DMS 273 treated with DMSO at 0.1 percent for 48 hours (cell line): Measurements from ENCODE around the gene NEK11.
A peak's percentile ranks its signal among the peaks of the same experiment; 100 is the strongest.

ENCODE experiments used
- DNase-seq: peaks from one replicate; lab custom pipeline; 2025; lab: John Stamatoyannopoulos, UW

Gene NEK11

DNA sequence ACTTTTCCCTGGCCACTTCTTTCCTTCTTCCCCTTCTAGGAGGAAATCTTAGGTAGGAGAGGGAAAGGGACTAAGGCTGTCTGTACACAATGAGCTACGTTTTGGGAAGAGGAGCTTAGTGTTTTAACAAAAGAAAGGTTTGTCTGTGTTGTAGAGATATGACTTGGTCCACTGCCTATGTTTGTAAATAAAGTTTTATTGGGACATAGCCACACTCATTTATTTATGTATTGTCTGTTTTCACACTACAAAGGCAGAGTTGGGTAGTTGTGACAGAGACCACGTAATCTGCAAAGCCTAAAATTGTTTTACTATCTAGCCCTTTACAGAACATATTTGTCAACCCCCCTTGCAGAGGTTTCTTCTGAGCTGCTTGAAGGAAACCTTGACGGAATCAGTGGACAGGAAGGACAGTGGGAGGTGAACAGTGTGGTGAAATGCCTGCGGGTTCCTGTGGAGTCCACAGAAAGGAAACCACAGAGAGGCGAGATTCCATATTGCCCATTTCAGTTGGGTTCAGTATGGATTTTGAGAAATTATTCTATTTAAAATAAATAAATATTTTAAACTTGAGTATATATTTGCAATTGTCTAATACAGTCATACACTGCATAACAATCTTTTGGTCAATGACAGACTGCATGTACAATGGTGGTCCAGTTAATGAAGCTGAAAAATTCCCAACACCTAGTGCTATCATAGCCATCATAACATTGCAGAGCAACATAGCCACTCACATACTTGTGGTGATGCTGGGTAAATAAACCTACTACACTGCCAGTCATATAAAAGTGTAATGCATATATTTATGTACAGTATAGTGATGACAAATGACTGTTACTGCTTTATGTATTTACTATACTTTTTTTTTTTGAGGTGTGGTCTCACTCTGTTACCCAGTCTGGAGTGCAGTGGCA lies 197.0 kb downstream of the NEK11 start:
- no peak for DNase-seq

GRCh38 chr3:131224886-131225550 lies 198.3 kb downstream of the NEK11 start:
- no peak for DNase-seq

- DNase-seq = no peak
Observed at GRCh38 chr3:131228522-131228921, 201.8 kb downstream of the NEK11 start.

GRCh38 chr3:131231710-131232389 lies 205.2 kb downstream of the NEK11 start:
- DNase-seq = peak; percentile 21

DNA sequence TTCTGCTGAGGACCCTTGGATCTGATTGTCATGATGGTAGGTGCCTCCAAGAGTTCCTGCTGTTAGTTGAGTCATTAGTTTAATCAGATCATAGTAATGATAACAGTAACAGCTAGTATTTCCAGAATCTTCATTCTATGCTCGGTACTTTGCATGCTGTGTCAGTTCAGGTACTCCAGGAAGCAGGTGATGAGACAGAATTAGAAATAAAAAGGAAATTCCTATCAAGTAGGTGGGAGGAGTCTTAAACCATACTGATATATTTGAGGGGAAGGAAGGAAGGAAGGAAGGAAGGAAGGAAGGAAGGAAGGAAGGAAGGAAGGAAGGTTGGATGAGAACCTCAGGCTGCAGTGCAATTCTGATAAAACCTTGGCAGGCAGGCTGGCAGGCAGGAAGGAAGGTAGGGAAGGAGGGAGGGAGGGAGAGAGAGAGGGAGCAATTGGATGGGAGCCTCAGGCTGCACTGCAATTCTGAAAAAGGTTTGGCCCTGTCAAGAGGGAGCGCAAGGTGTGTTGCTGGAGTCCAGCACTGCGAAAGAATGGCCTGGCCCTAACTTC lies 206.1 kb downstream of the NEK11 start:
- no peak for DNase-seq

GRCh38 chr3:131233900-131234668 lies 207.4 kb downstream of the NEK11 start:
- no peak for DNase-seq

- DNase-seq = no peak
Observed at GRCh38 chr3:131236421-131236820, 209.7 kb downstream of the NEK11 start.

DNA sequence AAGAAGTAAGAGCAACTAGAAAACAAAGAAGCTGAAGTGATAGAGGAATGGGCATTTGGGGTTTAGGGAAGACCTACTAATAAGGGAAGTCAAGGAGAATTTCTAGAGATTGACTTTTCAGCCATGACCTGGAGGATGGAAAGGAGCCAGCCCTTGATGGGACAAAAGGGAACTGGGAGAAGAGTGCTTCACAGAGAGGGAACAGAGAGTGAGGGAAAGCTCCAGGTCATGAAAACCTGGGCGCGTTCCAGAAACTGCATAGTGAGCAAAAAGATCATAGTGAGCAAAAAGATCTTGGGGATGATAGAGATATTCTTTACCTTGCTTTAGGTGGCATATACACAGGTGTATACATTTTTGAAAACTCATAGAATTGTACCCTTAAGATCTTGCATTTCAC lies 211.8 kb downstream of the NEK11 start:
- DNase-seq = no peak

GRCh38 chr3:131239267-131239666 lies 212.6 kb downstream of the NEK11 start:
- DNase-seq = no peak

GRCh38 chr3:131242201-131242600 lies 215.5 kb downstream of the NEK11 start:
- DNase-seq = no peak

DNA sequence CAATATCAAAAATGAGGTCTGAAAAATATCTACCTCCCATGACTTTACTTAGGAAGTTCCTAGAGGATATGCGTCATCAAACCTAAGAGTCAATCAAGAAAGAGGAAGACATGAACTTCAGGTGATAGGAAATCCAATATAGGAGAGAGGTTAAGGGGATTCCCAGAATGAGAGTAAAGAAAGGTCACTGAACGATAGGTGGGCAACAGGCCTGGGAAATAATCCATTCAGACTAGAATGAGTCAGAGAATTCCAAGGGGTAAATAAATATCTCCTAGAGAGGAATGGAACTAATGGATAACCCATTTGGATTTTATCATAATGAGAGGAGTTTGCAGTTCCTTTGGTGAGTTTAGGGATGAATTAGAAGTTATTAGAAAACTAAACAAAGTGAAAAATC lies 223.8 kb downstream of the NEK11 start:
- no peak for DNase-seq

GRCh38 chr3:131260525-131260924 lies 233.8 kb downstream of the NEK11 start:
- DNase-seq = no peak

DNA sequence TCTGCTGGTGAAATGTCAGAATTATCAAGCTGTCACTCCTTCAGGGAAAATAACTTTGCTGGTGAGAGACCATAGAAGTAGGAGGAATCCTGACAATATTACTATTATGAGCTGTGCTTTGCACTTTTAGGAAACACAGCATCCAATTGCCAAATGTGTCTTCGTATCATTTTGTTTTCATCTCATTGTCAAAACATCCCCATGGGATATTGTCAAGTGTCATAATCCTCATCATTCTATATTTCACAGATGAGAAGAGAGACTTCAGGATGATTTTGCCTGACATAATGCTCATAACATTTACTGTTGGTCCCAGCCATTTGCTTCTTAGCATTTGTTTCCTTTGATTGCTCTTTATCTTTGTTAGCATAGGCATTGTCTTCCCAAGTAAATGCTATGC lies 234.4 kb downstream of the NEK11 start:
- DNase-seq = no peak

- no peak for DNase-seq
Observed at GRCh38 chr3:131275556-131275955, 248.9 kb downstream of the NEK11 start.

- no peak for DNase-seq
Observed at GRCh38 chr3:131277836-131278497, 251.3 kb downstream of the NEK11 start.

- DNase-seq = no peak
Observed at GRCh38 chr3:131279577-131279976, 252.9 kb downstream of the NEK11 start.

- DNase-seq = no peak
Observed at GRCh38 chr3:131282379-131282778, 255.7 kb downstream of the NEK11 start.

- no peak for DNase-seq
Observed at GRCh38 chr3:131282967-131283366, 256.3 kb downstream of the NEK11 start.

DNA sequence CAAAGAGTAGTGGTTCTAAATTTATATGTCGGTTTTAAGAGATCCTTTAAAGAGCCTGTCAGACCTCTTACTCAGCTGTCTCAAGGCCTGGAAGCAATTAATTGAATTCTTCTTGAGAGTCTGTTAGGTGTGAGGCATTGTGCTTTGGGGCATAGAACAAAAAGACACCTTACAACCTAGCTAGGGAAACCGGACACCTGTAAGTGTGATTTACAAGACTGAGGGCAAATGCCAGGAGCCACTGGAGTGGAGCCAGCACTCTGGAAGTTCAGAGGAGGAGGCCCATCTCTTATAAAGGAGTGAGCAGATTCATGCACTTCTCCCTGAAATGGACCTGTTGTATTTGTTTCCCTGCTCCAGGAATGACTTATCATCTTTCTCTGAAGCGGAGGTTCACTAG lies 257.2 kb downstream of the NEK11 start:
- no peak for DNase-seq

GRCh38 chr3:131284302-131284701 lies 257.6 kb downstream of the NEK11 start:
- no peak for DNase-seq

- DNase-seq = no peak
Observed at GRCh38 chr3:131285456-131285855, 258.8 kb downstream of the NEK11 start.
